HG03457 (cell line): ENCODE results near the gene MLPH.
"Not testable (repeated sequence)": the region's sequence is repeated elsewhere in the genome, so short reads cannot be mapped to it uniquely, and the experiment has no call there.

ENCODE experiments used
- ATAC-seq: cut with Tn5 transposase; IDR thresholded peaks from one replicate; pipeline ENCODE4 v1.9.1; 2021; ENCODE audit warnings: moderate number of reproducible peaks; ENCODE audit not compliant: unreplicated experiment

MLPH gene

GRCh38 chr2:237581326-237581725 lies 94.3 kb downstream of the MLPH start:
- ATAC-seq, result no peak

- no peak for ATAC-seq
Observed at GRCh38 chr2:237581751-237582746, 95.0 kb downstream of the MLPH start.

GRCh38 chr2:237583385-237584295 lies 96.6 kb downstream of the MLPH start:
- ATAC-seq, result no peak

- no peak for ATAC-seq
Observed at GRCh38 chr2:237585590-237586221, 98.7 kb downstream of the MLPH start.

GRCh38 chr2:237588044-237588696 lies 101.1 kb downstream of the MLPH start:
- ATAC-seq, result no peak

- ATAC-seq, result no peak
Observed at GRCh38 chr2:237590272-237591140, 103.5 kb downstream of the MLPH start, which contains the start of gene RAB17. TSS of gene RAB17 (minus strand) at chr2:237590734. CDS start at chr2:237586154, 4,580 bp downstream.

GRCh38 chr2:237591141-237591881 lies 104.3 kb downstream of the MLPH start:
- ATAC-seq, result no peak

- no peak for ATAC-seq
Observed at GRCh38 chr2:237592425-237592980, 105.5 kb downstream of the MLPH start.

GRCh38 chr2:237593036-237593435 lies 106.0 kb downstream of the MLPH start:
- no peak for ATAC-seq

- no peak for ATAC-seq
Observed at GRCh38 chr2:237593596-237594320, 106.7 kb downstream of the MLPH start.

- no peak for ATAC-seq
Observed at GRCh38 chr2:237594514-237594871, 107.4 kb downstream of the MLPH start.

GRCh38 chr2:237595829-237596519 lies 108.9 kb downstream of the MLPH start:
- ATAC-seq, result not testable (repeated sequence)

GRCh38 chr2:237596520-237597195 lies 109.6 kb downstream of the MLPH start:
- no peak for ATAC-seq

- no peak for ATAC-seq
Observed at GRCh38 chr2:237597196-237598145, 110.4 kb downstream of the MLPH start.

GRCh38 chr2:237598468-237599208 lies 111.6 kb downstream of the MLPH start:
- no peak for ATAC-seq
